ENCODE data around the gene FBL.

Gene FBL

DNA sequence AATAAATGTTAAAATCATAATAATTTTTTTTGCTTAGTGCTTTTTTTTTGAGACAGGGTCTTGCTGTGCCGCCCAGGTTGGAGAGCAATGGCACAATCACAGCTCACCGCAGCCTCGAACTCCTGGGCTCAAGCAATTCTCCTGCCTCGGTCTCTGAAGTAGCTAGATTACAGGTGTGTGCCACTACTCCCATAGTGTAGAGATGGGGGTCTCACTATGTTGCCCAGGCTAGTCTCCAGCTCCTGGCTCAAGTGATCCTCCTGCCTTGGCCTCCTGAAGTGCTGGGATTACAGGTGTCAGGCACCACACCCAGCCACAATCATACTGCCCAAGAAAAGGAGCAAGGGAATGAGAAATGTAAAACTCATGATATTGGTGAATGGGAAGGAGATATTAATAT, 5.1 kb downstream of the FBL start:
- DNase-seq = no peak

DNA sequence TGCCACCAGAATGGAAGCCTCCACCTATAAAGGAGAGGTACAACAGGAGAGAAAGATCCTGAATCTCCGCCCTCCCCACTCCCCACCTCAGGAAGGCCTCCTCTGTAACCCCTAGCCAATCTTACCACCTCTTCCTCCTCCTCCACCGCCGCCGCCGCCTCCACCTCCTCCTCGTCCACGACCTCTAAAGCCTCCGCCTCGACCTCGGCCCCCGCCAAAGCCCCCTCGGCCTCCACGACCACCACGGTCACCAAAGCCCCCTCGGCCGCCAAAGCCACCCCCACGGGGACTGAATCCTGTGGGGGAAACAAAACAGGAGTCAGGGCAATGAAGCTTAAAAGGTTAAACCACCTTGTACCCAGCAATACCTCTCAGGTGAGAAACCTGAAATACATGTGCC, 5.7 kb downstream of the FBL start:
- DNase-seq = no peak

DNA sequence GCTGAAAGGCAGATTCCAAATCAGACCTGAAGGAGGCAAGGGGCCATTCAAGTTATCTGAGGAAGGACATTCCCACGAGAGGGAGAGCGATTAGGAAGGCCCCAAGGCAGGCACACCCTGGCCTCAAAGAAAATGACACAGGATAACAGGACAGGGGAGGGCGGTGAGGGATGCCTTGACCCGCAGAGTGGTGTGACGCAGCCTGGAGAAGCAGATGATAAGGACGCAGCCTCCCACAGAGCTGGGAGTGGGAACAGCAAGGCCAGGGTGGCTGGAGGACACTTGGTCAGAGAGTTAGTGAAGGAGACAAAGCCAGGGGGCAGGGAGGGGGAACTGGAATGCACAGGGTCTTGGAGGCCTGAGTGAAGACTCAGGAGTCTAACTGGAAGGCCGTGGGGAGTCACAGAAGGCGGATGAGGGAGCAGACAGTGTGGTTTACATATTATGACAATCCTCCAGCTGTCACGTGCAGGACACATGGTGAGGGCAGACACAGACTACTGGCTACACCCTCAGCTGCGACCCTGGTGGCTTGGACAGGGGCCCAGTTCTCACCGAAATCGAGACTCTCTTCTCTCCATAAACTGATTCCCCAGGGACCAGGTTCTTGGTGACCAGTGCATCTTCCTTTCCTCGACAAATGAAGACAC, 6.4 kb downstream of the FBL start:
- no peak for DNase-seq

- no peak for DNase-seq
Observed at GRCh38 chr19:39838569-39838968, 7.6 kb downstream of the FBL start.

DNA sequence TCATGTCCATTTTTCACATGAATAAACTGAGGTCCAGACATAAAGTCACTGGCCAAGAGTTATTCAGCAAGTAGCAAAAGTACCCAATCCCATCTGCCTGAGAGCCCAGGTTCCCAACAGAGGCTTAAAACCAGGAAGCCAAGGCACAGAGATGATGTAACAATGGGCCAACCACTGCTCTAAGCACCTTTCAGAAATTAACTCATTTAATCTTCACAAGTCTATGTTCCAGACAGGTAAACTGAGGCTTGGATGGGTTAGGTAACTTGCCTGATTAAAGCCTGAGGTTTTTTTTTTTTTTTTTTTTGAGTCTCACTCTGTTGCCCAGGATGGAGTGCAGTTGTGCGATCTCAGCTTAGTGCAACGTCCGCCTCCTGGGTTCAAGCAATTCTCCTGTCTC, 8.2 kb downstream of the FBL start:
- no peak for DNase-seq

GRCh38 chr19:39834287-39834841, 11.8 kb downstream of the FBL start:
- DNase-seq = no peak

- DNase-seq = peak; percentile 99
Observed at GRCh38 chr19:39833464-39834286, 12.5 kb downstream of the FBL start, which contains the start of gene DYRK1B. TSS of gene DYRK1B (minus strand) at chr19:39834162. CDS start at chr19:39831867, 2,295 bp downstream.

DNA sequence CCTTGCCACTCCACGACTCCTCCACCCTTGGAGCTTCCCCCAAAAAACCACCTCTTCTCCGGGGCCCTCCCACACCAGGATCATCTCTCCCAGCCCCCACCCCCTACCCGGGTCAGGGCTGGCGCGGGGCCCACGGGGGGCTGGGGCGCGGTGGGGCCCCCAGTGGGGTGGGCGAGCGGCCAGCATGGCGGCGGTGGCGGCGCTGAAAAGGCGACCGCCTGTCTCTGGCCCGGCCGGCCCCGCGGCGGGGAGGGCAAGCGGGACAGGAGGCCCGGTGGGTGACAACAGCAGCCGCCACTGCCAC, 13.1 kb downstream of the FBL start:
- no peak for DNase-seq

DNA sequence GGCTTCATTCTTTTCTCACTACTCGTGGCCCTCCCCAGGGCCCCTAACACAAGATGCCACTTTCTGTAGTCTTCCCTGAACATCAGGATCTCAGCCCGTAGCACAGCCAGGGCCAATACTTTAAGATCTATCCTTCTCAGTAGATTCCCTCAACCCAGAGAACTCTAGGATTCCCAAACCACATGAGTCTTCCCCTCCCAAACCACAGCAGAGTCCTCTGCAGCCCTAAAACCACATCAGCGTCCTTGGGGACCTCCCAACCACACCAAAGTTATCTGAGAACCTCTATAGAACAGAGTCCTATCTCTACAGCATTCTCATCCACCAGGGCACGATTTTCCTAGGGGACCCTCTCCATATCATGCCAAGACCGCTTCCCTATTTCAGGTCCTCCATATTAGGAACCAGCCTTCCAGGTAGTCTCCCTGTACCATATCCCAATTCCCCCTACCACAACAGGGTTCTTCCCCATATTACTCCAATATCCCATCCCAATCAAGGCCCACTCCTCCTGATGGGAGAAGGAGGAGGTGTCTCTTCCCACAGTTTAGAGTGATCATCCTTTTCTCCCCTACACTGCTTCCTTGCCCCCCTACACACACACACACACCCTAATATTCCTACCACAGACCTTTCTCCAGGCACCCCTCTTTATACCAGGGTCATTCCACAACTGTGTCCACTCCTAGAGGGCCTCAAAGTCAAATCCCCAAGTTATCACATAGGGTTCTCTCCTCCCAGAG, 13.7 kb downstream of the FBL start:
- no peak for DNase-seq

GRCh38 chr19:39831679-39832078, 14.5 kb downstream of the FBL start:
- no peak for DNase-seq

DNA sequence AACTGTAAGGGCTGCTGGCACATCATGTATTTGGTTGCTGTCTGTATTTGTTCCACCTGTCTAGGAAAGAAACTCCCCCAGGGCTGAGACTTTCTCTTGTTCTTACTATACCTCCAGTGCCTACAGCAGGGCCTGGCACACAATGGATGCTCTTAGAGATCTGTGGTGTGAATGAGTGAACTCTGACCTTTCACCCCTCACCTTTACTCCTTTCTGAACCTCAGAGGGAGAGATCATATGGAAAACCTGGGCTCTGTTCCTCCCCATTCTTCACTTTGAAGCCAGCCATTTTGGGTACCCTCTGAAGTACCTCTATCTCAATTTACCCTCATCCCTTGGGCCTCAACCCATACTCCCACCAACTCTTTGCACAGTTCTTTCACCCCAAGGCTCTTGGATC, 15.3 kb downstream of the FBL start:
- no peak for DNase-seq

DNA sequence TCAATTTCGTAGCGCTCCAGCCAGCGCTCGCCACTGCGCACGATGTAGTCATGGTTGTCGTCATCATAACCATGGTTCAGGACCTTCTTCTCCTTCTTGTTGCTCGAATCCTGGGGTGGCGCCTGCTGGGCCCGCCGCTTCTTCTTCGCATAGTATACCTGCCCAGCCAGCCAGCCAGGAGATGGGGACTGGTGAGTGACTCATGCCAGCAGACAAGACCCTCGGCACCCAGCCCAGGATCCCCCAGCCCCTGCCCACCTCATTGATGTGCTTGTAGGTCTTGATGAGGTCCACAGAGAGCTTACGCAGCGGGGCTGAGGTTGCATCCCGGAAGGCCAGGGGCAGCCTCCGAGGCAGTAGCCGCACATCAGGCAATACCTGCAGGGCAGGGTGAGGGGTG, 15.8 kb downstream of the FBL start:
- no peak for DNase-seq

GRCh38 chr19:39829702-39830275, 16.4 kb downstream of the FBL start:
- DNase-seq = no peak

DNA sequence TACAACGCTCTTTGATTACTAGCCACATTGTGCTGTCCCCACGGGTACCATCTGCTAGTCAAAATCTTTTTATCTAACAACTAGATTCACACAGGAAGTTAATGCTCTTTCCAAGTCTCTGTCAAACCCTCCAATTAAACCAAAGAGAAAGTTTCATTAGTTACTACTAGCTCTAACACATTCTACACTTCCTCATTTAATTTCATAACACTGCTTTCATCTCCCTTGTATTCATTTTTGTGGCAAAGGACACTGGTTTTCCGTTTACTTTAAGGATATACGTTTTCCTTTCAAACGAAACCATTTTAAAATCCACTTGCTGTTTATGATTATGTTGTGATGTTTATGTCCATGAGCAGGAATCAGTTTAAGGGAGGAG, 17.5 kb downstream of the FBL start:
- no peak for DNase-seq

- no peak for DNase-seq
Observed at GRCh38 chr19:39828015-39828653, 18.0 kb downstream of the FBL start.

GRCh38 chr19:39827216-39827615, 19.0 kb downstream of the FBL start:
- DNase-seq = no peak

GRCh38 chr19:39826311-39826945, 19.8 kb downstream of the FBL start:
- DNase-seq = no peak

- DNase-seq = no peak
Observed at GRCh38 chr19:39825531-39826076, 20.6 kb downstream of the FBL start.

DNA sequence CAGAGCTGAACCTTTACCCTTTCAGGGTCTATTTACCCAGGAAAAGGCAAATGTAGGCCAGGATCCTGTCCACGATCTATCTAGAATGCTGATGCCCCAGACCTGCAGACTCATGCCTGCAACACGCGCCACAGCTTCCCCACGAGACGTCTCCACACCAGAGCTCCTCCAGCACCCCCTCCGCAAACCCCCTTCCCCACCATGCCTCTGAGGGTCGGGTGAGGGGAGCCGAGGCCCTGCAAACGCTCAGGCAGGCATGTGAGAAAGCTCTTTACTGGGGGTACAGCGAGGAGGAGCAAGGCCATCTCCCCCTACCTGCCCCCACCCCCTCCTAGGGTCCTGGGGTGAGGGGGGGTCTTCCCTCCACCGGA, 21.1 kb downstream of the FBL start:
- DNase-seq = no peak

DNA sequence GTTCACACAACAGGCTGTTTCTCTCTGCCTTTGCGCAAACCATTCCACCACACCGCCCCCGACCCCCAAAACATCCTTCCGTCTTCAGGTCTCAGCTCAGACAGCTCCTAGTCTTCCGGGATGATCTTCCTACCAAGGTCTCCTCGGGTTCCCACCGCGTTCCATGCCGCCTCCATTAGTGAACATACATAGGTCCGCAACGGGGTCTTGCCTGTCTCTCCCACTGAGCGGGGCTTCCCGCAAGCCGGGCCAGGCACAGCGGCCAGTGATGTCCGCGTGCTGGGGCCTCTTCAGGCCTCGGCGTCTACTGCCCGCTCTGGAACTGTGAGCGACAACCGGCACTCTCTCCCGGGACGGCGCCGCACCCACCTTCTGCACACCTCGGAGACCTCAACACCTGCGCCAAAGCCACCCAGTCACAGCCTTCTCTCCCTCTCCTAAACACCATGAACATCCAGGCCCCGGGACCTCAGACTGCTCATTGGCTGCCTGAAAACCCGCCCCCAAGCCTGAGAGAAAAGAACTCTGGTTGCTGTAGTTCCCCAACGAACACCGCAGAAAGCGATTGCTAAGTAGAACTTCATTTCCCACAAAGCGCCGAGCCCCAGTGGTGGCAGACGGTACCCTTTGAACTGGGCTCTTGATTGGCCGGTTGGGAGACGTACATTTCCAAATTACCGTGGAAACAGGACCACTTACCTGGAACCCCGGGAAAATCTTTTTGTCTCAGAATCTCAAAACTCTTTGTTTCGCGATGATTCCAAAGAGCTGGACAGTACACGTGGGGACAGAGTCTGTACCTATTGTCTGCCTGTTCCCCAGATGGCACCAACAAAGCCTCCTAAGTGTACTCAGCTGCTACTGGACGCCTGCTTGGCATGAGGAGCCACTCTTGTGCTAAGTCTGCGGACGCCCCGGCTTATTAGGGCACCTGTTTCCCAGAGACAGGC, 21.8 kb downstream of the FBL start:
- DNase-seq = peak; percentile 89

DNA sequence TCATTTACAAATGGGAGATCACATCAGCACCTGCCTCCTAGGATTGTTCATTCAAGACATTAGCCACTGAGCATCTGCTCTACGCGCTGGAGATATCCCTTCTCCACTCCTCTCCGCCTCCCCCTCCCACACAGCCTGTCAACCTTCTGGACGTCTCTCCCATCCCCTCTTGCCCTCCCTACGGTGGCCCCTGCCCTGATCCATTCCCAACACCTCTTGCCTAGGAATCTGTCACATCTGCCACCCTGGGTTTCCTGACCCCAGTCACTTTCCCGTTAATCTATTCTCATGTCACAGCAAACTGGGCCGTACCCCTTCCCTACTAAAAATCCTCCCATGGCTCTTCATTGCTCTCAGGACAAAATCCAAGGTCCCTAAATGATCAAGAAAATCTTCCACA, 22.5 kb downstream of the FBL start:
- DNase-seq = no peak
